G401 (cell line): ENCODE data around the gene PHRF1. TPM values are rescaled to one million over a fixed set of nuclear protein-coding genes. Genes with fewer than 3 reads are reported as not detected.
"Not testable (repeated sequence)": the region's sequence is repeated elsewhere in the genome, so short reads cannot be mapped to it uniquely, and the experiment has no call there.

Experiments
- DNase-seq: peaks from one replicate; pipeline ENCODE4 v3.0.0-alpha.2; 2015; ENCODE audit warnings: low spot score
- in situ Hi-C: cut with HindIII; loops from 2 replicates; pipeline ENCODE4 v1.10.0; 2016; ENCODE audit warnings: low sequenced_read_pairs, mixed read lengths
- total RNA-seq: library from RNA; depleted of rRNA; stranded (reverse); fragments of >200 nt; shearing (Covaris generic); gene quantifications from 2 replicates; pipeline ENCODE4 v1.2.3, GENCODE V29; 2014

The PHRF1 gene
- total RNA-seq, 1 experiment from 2014 or later: 34.8 TPM

- DNase-seq: no peak
- in situ Hi-C loops: no loop called here
Observed at GRCh38 chr11:638631-639331, 62.5 kb downstream of the PHRF1 start.

- in situ Hi-C loops: no loop called here
- no peak for DNase-seq
Observed at GRCh38 chr11:639332-639955, 63.2 kb downstream of the PHRF1 start.

- no peak for DNase-seq
- in situ Hi-C loops: no loop called here
Observed at GRCh38 chr11:640021-640706, 63.9 kb downstream of the PHRF1 start.

GRCh38 chr11:641806-642370 is 65.6 kb downstream of the PHRF1 start:
- DNase-seq: no peak

GRCh38 chr11:643366-643765 is 67.1 kb downstream of the PHRF1 start:
- in situ Hi-C loops: no loop called here
- DNase-seq: no peak

More at GRCh38 chr11:641806-642370, 65.6 kb downstream of the PHRF1 start:
- in situ Hi-C loops: no loop called here

GRCh38 chr11:643849-644738 is 67.8 kb downstream of the PHRF1 start:
- in situ Hi-C loops: no loop called here
- DNase-seq: no peak

GRCh38 chr11:645536-645935 is 69.3 kb downstream of the PHRF1 start:
- no peak for DNase-seq
- in situ Hi-C loops: no loop called here

- in situ Hi-C loops: no loop called here
- no peak for DNase-seq
Observed at GRCh38 chr11:646214-646613, 69.9 kb downstream of the PHRF1 start.

GRCh38 chr11:647672-648158 is 71.4 kb downstream of the PHRF1 start:
- in situ Hi-C loops, DNase-seq: not testable (repeated sequence)

- in situ Hi-C loops: loop anchor here (25.0 kb wide), 1 partner anchor 112 kb away; no protein-coding TSS in a partner anchor
Observed at GRCh38 chr11:650482-650881, 74.2 kb downstream of the PHRF1 start.

GRCh38 chr11:653136-653535 is 76.9 kb downstream of the PHRF1 start:
- not testable (repeated sequence) for DNase-seq
- in situ Hi-C loops: loop anchor here (25.0 kb wide), 1 partner anchor 109 kb away; no protein-coding TSS in a partner anchor

More at GRCh38 chr11:650482-650881, 74.2 kb downstream of the PHRF1 start:
- no peak for DNase-seq

- no peak for DNase-seq
- in situ Hi-C loops: loop anchor here (25.0 kb wide), 1 partner anchor 108 kb away; no protein-coding TSS in a partner anchor
Observed at GRCh38 chr11:653837-654236, 77.6 kb downstream of the PHRF1 start.

- DNase-seq: not testable (repeated sequence)
- in situ Hi-C loops: loop anchor here (25.0 kb wide), 1 partner anchor 108 kb away; no protein-coding TSS in a partner anchor
Observed at GRCh38 chr11:654444-654843, 78.2 kb downstream of the PHRF1 start.

GRCh38 chr11:655036-655726 is 78.9 kb downstream of the PHRF1 start:
- in situ Hi-C loops: loop anchor here (25.0 kb wide), 1 partner anchor 107 kb away; no protein-coding TSS in a partner anchor
- no peak for DNase-seq

GRCh38 chr11:656426-656825 is 80.2 kb downstream of the PHRF1 start:
- in situ Hi-C loops: loop anchor here (25.0 kb wide), 1 partner anchor 106 kb away; no protein-coding TSS in a partner anchor
- DNase-seq: no peak

GRCh38 chr11:656866-657265 is 80.6 kb downstream of the PHRF1 start:
- in situ Hi-C loops: loop anchor here (25.0 kb wide), 1 partner anchor 105 kb away; no protein-coding TSS in a partner anchor
- no peak for DNase-seq

GRCh38 chr11:657691-658126 is 81.4 kb downstream of the PHRF1 start:
- in situ Hi-C loops: loop anchor here (25.0 kb wide), 1 partner anchor 105 kb away; no protein-coding TSS in a partner anchor
- no peak for DNase-seq
